Bronchial epithelial cell (primary cell): ENCODE data around the gene EFNA5. TPM values are rescaled to one million over a fixed set of nuclear protein-coding genes. Genes with fewer than 3 reads are reported as not detected.

Experiments used
- DNase-seq: peaks from one replicate; pipeline ENCODE4 v3.0.0-alpha.2; 2010; ENCODE audit warnings: low read depth
- FAIRE-seq: peaks from 2 replicates; lab custom pipeline; 2011; peaks lifted over from hg19 to GRCh38; lab: Jason Lieb, UNC
- H3K27me3 ChIP-seq: 2 replicates; pipeline ENCODE4 v1.5.1; 2011; ENCODE audit warnings: low read length; ENCODE audit not compliant: control insufficient read depth, insufficient read depth
- H3K36me3 ChIP-seq: 2 replicates; pipeline ENCODE4 v1.5.1; 2011; ENCODE audit warnings: low read length; ENCODE audit not compliant: control insufficient read depth, insufficient read depth
- H3K4me3 ChIP-seq: 2 replicates; pipeline ENCODE4 v1.5.1; 2011; ENCODE audit warnings: mild to moderate bottlenecking, low read depth, low read length, control low read depth
- total RNA-seq: library from RNA; depleted of rRNA; stranded (reverse); fragments of >200 nt; gene quantifications from 2 replicates; pipeline ENCODE4 v1.2.1, GENCODE V29; 2014
- TF ChIP-seq, protein P1 (sequence below): IDR thresholded peaks from 2 replicates; pipeline ENCODE4 v1.5.1; 2011; ENCODE audit warnings: mild to moderate bottlenecking, moderate library complexity, low read length, control low read depth, inconsistent platforms; ENCODE audit not compliant: insufficient read depth, severe bottlenecking

The EFNA5 gene
- total RNA-seq, 1 donor from 2014 or later, result 3.9 TPM

DNA sequence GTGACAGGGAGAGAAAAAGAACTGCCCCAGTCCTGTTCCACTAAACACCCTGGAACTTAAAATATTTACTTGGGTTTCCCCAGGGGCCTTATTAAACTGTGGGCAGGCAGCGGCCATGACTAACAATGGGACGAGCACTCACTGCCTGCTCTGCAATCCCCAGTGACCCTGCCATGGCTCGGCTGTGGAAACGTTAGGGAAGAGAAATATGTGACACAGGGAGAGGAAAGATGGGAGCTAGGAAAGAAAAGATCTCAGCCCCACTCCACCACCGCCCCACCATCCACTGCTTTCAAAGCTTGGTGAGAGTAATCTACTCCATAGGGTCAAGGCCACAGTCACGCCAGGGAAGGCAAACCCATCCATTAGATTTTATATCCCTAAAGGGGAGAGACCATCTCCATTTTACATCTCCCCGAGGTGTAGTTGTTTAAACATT, 117.6 kb downstream of the EFNA5 start:
- no peak for FAIRE-seq
- no peak overlapping the region for H3K4me3 ChIP-seq
- H3K36me3 ChIP-seq, result no peaks in the 10 kb centered on the region
- H3K27me3 ChIP-seq, result no peaks in the 10 kb centered on the region
- TF ChIP-seq, protein P1, sequence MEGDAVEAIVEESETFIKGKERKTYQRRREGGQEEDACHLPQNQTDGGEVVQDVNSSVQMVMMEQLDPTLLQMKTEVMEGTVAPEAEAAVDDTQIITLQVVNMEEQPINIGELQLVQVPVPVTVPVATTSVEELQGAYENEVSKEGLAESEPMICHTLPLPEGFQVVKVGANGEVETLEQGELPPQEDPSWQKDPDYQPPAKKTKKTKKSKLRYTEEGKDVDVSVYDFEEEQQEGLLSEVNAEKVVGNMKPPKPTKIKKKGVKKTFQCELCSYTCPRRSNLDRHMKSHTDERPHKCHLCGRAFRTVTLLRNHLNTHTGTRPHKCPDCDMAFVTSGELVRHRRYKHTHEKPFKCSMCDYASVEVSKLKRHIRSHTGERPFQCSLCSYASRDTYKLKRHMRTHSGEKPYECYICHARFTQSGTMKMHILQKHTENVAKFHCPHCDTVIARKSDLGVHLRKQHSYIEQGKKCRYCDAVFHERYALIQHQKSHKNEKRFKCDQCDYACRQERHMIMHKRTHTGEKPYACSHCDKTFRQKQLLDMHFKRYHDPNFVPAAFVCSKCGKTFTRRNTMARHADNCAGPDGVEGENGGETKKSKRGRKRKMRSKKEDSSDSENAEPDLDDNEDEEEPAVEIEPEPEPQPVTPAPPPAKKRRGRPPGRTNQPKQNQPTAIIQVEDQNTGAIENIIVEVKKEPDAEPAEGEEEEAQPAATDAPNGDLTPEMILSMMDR, result no peak
- no peak for DNase-seq

DNA sequence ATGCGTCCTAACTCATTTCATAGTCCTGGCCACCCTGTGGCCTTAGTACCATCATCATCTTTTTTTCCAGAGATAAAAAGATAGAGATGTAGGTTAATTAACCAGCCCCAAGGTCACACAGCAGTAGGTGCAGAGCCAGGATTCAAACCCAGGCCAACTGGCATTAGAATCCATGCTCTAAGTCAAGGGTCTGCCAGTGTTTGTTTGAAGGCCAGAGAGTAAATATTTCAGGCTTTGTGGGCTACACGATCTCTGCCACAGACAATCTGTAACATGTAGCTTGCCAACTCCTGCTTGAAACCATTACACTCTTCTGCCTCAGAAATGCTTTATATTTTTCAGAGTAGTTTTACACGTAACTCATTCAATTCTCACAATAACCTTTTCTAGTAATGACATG, 119.6 kb downstream of the EFNA5 start:
- TF ChIP-seq, protein P1, result no peak
- FAIRE-seq, result no peak
- Histone ChIP-seq H3K27me3 (no peaks in the 10 kb centered on the region), H3K36me3 (no peaks in the 10 kb centered on the region), H3K4me3 (no peak overlapping the region)
- no peak for DNase-seq

DNA sequence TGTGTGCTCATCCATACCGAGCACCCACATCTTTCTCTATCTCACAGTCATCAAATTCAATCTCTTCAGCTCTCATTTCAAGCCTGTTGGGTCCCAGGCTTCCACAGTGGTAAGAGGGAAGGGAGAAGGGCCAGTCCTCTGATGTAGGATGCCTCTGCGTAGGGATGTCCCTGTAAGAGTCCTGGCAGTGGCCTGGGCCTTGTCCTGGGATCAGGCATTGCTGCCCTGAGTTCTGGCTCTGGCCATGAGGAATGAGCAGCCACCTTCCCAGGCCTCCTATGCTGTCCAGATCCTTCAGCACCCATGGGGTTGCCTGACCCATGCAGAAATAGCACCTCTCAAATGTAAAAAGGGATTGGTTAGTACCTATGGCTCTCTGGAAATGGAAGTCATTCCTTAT, 121.2 kb downstream of the EFNA5 start:
- Histone ChIP-seq H3K36me3 (no peaks in the 10 kb centered on the region), H3K4me3 (no peak overlapping the region), H3K27me3 (no peaks in the 10 kb centered on the region)
- TF ChIP-seq, protein P1, result no peak
- no peak for DNase-seq
- FAIRE-seq, result no peak

DNA sequence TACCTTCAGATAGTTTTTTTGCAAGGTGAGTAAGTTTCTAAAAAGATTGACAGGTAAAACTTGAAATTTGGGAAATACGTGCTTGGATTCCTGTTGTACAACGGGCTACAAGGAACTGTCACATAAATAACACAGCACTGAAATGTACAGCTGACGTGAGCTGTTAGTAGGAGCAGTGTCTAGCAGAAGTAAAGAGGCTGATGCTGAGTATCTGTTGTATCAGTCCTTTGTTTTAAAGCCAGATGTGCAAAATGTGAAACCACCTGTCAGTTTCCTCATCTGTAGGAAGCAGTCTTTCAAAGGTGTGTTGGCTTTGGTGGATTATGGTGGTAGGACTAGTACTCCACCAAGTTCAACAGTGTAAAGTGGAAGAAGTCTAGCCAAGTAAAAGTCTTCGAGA, 122.3 kb downstream of the EFNA5 start:
- no peak for DNase-seq
- no peak for FAIRE-seq
- H3K4me3 ChIP-seq, result no peak overlapping the region
- H3K36me3 ChIP-seq, result no peaks in the 10 kb centered on the region
- TF ChIP-seq, protein P1, result no peak
- H3K27me3 ChIP-seq, result no peaks in the 10 kb centered on the region

DNA sequence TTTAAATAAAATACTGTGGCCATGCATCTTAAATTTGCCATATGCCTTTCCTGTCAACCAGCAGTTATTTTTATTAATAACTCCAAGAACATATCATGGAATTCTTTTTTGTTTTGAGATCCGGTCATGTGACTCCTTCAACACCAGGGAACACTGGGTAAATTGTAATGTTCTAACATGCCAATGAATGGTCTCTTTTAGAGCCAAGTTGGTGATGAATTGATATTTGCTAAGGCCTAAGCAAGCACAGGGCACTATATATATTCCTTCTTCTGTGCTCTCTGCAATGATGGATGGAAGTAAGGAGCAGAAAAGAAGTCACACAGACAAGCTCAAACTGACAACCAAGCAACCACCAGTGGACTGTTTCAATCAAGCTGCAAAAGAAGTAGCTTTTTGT, 124.0 kb downstream of the EFNA5 start:
- H3K27me3 ChIP-seq, result no peaks in the 10 kb centered on the region
- TF ChIP-seq, protein P1, result no peak
- FAIRE-seq, result no peak

DNA sequence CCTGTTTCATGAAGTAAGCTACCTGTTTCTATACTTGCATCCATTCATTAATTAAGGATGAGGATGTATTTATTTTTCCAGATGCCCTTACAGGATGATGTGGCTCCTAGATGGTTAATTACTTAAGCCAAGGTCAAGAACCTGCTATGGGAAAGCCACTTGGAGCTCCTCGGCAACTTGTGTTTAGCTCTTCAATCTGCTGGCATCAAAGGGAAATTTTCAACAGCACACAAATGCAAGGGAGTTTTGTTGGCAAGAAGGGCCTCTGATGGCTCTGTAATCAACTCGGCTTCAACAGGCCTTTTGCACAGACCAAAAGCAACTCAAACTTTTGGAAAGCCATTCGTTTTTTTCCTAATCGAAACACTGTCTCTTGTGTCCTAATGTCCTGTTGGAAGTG, 125.3 kb downstream of the EFNA5 start:
- H3K27me3 ChIP-seq, result no peaks in the 10 kb centered on the region
- FAIRE-seq (no peak), DNase-seq (no peak)

More for the DNA sequence above, 124.0 kb downstream of the EFNA5 start:
- H3K4me3 ChIP-seq, result no peak overlapping the region
- DNase-seq, result no peak
- no peaks in the 10 kb centered on the region for H3K36me3 ChIP-seq

More for the DNA sequence above, 125.3 kb downstream of the EFNA5 start:
- Histone ChIP-seq H3K36me3 (no peaks in the 10 kb centered on the region), H3K4me3 (no peak overlapping the region)
- TF ChIP-seq, protein P1, result no peak
